Measurements from ENCODE around the gene OXCT1. TPM values are rescaled to one million over a fixed set of nuclear protein-coding genes. Genes with fewer than 3 reads are reported as not detected.
"Not testable (repeated sequence)": the region's sequence is repeated elsewhere in the genome, so short reads cannot be mapped to it uniquely, and the experiment has no call there.

The OXCT1 gene
- total RNA-seq, 1 experiment from 2014 or later: 20.6 TPM

DNA sequence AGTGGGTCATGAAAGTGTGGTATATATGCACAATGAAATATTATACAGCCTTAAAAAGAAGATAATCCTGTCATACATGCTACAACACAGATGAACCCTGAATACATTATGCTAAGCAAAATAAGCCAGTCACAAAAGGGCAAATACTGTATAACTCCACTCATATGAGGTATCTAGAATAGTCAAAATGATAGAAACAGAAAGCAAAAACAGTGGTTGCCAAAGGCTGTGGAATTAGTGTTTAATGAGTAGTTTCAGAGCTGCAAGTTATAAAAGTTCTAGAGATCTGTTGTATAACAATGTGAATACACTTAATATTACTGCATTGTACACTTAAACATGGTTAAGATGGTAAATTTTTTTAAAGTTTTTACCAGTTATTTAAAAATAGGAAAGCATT is 135.0 kb downstream of the OXCT1 start:
- H3K36me3 Mint-ChIP-seq: peaks cover 14% of the 10 kb centered on the region
- H3K27me3 Mint-ChIP-seq (ENCODE audit: low read depth): no peaks in the 10 kb centered on the region
- H3K4me3 Mint-ChIP-seq: no peak overlapping the region
- no peaks in the 10 kb centered on the region for H3K4me1 Mint-ChIP-seq
- ATAC-seq (no peak), DNase-seq (ENCODE audit: low spot score) (no peak)
- H3K9me3 Mint-ChIP-seq: no peaks in the 10 kb centered on the region
- TF ChIP-seq ATF3 (CRISPR knock-in tag; conservative IDR thresholded peaks at IDR 0.05): no peak
- TF ChIP-seq, protein P1, sequence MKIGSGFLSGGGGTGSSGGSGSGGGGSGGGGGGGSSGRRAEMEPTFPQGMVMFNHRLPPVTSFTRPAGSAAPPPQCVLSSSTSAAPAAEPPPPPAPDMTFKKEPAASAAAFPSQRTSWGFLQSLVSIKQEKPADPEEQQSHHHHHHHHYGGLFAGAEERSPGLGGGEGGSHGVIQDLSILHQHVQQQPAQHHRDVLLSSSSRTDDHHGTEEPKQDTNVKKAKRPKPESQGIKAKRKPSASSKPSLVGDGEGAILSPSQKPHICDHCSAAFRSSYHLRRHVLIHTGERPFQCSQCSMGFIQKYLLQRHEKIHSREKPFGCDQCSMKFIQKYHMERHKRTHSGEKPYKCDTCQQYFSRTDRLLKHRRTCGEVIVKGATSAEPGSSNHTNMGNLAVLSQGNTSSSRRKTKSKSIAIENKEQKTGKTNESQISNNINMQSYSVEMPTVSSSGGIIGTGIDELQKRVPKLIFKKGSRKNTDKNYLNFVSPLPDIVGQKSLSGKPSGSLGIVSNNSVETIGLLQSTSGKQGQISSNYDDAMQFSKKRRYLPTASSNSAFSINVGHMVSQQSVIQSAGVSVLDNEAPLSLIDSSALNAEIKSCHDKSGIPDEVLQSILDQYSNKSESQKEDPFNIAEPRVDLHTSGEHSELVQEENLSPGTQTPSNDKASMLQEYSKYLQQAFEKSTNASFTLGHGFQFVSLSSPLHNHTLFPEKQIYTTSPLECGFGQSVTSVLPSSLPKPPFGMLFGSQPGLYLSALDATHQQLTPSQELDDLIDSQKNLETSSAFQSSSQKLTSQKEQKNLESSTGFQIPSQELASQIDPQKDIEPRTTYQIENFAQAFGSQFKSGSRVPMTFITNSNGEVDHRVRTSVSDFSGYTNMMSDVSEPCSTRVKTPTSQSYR (CRISPR knock-in tag; IDR thresholded peaks at IDR 0.05): no peak
- TF ChIP-seq, protein P2, sequence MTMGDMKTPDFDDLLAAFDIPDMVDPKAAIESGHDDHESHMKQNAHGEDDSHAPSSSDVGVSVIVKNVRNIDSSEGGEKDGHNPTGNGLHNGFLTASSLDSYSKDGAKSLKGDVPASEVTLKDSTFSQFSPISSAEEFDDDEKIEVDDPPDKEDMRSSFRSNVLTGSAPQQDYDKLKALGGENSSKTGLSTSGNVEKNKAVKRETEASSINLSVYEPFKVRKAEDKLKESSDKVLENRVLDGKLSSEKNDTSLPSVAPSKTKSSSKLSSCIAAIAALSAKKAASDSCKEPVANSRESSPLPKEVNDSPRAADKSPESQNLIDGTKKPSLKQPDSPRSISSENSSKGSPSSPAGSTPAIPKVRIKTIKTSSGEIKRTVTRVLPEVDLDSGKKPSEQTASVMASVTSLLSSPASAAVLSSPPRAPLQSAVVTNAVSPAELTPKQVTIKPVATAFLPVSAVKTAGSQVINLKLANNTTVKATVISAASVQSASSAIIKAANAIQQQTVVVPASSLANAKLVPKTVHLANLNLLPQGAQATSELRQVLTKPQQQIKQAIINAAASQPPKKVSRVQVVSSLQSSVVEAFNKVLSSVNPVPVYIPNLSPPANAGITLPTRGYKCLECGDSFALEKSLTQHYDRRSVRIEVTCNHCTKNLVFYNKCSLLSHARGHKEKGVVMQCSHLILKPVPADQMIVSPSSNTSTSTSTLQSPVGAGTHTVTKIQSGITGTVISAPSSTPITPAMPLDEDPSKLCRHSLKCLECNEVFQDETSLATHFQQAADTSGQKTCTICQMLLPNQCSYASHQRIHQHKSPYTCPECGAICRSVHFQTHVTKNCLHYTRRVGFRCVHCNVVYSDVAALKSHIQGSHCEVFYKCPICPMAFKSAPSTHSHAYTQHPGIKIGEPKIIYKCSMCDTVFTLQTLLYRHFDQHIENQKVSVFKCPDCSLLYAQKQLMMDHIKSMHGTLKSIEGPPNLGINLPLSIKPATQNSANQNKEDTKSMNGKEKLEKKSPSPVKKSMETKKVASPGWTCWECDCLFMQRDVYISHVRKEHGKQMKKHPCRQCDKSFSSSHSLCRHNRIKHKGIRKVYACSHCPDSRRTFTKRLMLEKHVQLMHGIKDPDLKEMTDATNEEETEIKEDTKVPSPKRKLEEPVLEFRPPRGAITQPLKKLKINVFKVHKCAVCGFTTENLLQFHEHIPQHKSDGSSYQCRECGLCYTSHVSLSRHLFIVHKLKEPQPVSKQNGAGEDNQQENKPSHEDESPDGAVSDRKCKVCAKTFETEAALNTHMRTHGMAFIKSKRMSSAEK (CRISPR knock-in tag; IDR thresholded peaks at IDR 0.05; ENCODE audit: borderline replicate concordance): no peak
- TF ChIP-seq E2F1 (CRISPR knock-in tag; IDR thresholded peaks at IDR 0.05): no peak
- TF ChIP-seq, protein P3, sequence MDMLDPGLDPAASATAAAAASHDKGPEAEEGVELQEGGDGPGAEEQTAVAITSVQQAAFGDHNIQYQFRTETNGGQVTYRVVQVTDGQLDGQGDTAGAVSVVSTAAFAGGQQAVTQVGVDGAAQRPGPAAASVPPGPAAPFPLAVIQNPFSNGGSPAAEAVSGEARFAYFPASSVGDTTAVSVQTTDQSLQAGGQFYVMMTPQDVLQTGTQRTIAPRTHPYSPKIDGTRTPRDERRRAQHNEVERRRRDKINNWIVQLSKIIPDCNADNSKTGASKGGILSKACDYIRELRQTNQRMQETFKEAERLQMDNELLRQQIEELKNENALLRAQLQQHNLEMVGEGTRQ (CRISPR knock-in tag; IDR thresholded peaks at IDR 0.05): no peak
- TF ChIP-seq NFYB (CRISPR knock-in tag; conservative IDR thresholded peaks at IDR 0.05; ENCODE audit: low read depth): no peak
- no peak for TF ChIP-seq MXD4 (CRISPR knock-in tag; IDR thresholded peaks at IDR 0.05; ENCODE audit: borderline replicate concordance)
- CTCF ChIA-PET: interaction anchor here (1.5 kb wide), 1 partner anchor 25 kb away, joined by 3 read pairs; no protein-coding TSS in a partner anchor
- no peak overlapping the region for H3K27ac Mint-ChIP-seq
- POLR2A ChIA-PET: no interaction called here

GRCh38 chr5:41729381-41729780 is 140.8 kb downstream of the OXCT1 start:
- DNase-seq (ENCODE audit: low spot score); H3K4me1 Mint-ChIP-seq; POLR2A ChIA-PET; H3K4me3 Mint-ChIP-seq; H3K9me3 Mint-ChIP-seq; ATAC-seq; H3K27me3 Mint-ChIP-seq (ENCODE audit: low read depth); CTCF ChIA-PET; H3K27ac Mint-ChIP-seq; H3K36me3 Mint-ChIP-seq: not testable (repeated sequence)

- DNase-seq (ENCODE audit: low spot score) (no peak), ATAC-seq (no peak)
- no peaks in the 10 kb centered on the region for H3K4me1 Mint-ChIP-seq
- CTCF ChIA-PET: no interaction called here
- no peak overlapping the region for H3K27ac Mint-ChIP-seq
- H3K9me3 Mint-ChIP-seq: 0 out of 2 replicates have a peak, but pooled peaks cover 8% of the 10 kb centered on the region
- POLR2A ChIA-PET: no interaction called here
- no peak overlapping the region for H3K4me3 Mint-ChIP-seq
- no peaks in the 10 kb centered on the region for H3K36me3 Mint-ChIP-seq
- no peaks in the 10 kb centered on the region for H3K27me3 Mint-ChIP-seq (ENCODE audit: low read depth)
- TF ChIP-seq ATF1 (CRISPR knock-in tag; IDR thresholded peaks at IDR 0.05) (no peak), CREB1 (CRISPR knock-in tag; IDR thresholded peaks at IDR 0.05) (no peak), NFATC4 (CRISPR knock-in tag; IDR thresholded peaks at IDR 0.05) (no peak), TCF7 (CRISPR knock-in tag; IDR thresholded peaks at IDR 0.05; ENCODE audit: low read depth) (no peak), AFF4 (CRISPR knock-in tag; IDR thresholded peaks at IDR 0.05; ENCODE audit: borderline replicate concordance) (no peak), ZNF671 (CRISPR knock-in tag; IDR thresholded peaks at IDR 0.05) (no peak), RORB (CRISPR knock-in tag; IDR thresholded peaks at IDR 0.05) (no peak)
- TF ChIP-seq, protein P4, sequence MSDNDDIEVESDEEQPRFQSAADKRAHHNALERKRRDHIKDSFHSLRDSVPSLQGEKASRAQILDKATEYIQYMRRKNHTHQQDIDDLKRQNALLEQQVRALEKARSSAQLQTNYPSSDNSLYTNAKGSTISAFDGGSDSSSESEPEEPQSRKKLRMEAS (CRISPR knock-in tag; IDR thresholded peaks at IDR 0.05): no peak
- TF ChIP-seq, protein P5, sequence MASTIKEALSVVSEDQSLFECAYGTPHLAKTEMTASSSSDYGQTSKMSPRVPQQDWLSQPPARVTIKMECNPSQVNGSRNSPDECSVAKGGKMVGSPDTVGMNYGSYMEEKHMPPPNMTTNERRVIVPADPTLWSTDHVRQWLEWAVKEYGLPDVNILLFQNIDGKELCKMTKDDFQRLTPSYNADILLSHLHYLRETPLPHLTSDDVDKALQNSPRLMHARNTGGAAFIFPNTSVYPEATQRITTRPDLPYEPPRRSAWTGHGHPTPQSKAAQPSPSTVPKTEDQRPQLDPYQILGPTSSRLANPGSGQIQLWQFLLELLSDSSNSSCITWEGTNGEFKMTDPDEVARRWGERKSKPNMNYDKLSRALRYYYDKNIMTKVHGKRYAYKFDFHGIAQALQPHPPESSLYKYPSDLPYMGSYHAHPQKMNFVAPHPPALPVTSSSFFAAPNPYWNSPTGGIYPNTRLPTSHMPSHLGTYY (CRISPR knock-in tag; IDR thresholded peaks at IDR 0.05): no peak
These were observed 141.9 kb downstream of the OXCT1 start for GRCh38 chr5:41728281-41728680.

Data from WTC11 (cell line).